OCI-M1 (cell line): ENCODE measurements around the gene ZNF469.

ENCODE experiments used
- DNase-seq: peaks from one replicate; lab custom pipeline; 2025; lab: John Stamatoyannopoulos, UW

Gene ZNF469

GRCh38 chr16:88346680-88347505, 35.9 kb upstream of the ZNF469 start:
- DNase-seq: no peak

DNA sequence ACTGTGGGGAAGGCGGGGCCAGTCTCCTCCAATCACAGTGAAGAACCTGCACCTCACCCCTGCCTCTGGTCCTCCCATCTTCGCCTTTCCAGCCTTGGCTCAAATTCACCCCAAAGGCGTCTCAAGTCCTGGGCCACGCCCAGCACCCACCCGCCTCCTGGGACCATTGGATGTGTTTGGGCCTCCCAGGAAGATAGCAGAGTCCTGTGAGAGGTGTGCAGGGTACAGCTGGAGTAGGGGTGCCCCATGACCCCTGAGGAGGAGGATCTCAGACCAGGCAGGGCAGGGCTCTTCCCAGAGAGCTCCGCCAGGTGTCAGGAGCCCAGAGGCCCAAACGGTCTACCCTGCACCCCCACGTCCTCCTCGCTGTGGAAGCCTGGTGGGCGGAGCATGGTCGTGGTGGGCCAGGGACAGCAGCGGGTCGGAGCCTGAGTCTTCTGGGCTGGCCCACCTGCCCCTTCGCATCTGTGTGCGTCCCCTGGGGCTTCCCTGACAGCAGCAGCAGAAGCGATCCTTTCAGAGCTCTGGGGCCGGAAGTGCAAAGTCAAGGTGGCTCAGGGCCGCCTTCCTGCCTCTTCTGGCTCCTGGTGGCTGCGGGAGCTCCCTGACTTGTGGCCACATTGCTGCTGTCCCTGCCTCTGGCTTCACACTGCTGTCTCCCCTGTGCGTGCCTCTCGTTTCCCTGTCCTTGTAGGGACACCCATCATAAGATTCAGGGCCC, 34.9 kb upstream of the ZNF469 start:
- no peak for DNase-seq

DNA sequence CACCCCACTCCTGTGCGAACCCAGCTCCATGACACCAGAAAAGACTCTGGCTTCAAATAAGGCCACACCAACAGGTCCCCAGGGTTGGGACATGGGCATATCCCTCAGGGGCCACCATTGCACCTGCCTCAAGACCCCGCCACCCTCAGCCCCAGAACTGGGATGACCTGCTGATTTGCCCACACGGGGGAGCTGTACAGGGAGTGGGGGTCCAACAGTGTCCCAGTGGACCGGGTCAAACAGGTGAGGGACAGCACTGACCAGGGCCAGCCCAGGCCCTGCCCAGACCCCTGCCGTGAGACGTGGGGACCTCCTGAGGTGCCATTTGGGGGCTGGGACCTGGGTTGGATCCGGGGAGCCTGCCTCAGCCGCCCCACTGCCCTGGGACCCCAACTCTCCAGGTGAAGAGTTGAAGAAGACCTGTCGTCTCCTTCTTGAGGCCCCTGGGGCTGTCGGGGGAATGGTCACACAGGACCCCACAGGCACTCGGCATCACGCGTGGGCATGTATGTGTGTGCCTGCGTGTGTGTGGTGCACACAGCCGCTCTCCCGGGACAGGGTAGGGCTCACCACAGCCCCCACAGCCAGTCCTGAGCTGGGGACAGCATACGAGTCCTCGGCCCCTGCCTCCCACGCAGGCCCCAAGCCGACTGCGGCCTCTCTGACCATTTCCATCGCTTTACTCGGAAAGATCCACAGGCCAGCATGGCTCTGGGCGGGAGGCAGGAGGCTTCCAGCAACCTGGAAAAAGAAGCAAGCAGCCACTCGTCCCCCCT, 34.2 kb upstream of the ZNF469 start:
- no peak for DNase-seq

GRCh38 chr16:88349153-88349902, 33.4 kb upstream of the ZNF469 start:
- DNase-seq: no peak

- no peak for DNase-seq
Observed at GRCh38 chr16:88349903-88350900, 32.6 kb upstream of the ZNF469 start.

GRCh38 chr16:88350922-88351321, 31.8 kb upstream of the ZNF469 start:
- no peak for DNase-seq

- DNase-seq: no peak
Observed at GRCh38 chr16:88351491-88352101, 31.2 kb upstream of the ZNF469 start.

GRCh38 chr16:88352261-88353200, 30.2 kb upstream of the ZNF469 start:
- no peak for DNase-seq

DNA sequence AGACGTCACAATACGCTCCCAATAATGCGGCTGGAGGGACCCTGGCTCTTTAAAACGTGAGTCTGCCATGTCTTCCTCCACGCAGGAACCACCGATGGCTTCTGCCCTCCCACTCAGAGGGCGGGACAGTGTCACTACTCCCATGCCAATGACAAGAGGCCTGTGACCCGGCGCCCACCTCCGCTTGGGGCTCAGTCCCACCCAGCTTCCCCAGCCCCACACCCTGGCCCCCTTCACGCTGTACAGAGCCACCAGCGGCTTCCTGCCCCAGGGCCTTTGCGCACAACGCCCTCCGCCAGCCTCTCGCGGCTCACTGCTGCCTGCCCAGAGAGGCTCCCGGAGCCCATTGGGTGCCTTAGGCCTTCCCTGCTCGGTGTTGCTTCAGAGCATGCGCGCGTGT, 29.5 kb upstream of the ZNF469 start:
- no peak for DNase-seq

GRCh38 chr16:88353691-88354090, 29.1 kb upstream of the ZNF469 start:
- DNase-seq: no peak

- DNase-seq: no peak
Observed at GRCh38 chr16:88354229-88355092, 28.3 kb upstream of the ZNF469 start.

- no peak for DNase-seq
Observed at GRCh38 chr16:88355093-88355388, 27.7 kb upstream of the ZNF469 start.

DNA sequence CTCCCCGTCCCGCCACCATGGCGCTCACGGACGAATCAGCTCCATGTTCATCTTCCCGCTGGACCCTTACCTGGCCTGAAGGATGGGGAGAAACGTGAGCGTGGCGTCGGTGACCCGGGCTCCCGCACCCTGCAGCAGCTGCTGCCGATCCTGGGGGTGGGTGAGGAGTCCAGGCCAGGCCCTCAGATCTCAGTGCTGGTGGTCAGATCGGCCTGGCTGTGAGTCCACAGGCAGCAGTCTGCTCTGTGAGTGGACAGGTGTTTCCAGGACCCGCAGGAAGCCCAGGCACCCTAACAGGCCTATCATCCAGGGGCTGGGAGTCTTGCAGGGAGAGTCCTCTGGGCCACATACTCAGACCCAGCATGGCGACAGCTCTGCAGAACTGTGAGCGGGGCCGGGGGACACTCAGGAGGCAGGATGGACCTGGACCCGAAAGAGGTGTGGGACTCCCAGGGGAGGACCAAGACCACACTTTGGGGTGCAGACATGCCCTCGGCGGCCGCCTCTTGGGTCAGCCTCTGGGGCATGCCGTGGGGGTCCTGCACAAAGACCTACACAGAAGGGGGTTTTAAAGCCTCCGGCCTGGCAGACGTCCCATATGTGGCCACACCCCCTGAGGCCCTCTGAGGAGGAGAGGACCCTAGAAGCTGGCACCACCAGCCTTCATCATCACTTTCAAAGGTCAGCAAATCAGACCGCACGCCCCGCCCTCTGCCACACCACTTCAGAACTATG, 27.2 kb upstream of the ZNF469 start:
- no peak for DNase-seq

DNA sequence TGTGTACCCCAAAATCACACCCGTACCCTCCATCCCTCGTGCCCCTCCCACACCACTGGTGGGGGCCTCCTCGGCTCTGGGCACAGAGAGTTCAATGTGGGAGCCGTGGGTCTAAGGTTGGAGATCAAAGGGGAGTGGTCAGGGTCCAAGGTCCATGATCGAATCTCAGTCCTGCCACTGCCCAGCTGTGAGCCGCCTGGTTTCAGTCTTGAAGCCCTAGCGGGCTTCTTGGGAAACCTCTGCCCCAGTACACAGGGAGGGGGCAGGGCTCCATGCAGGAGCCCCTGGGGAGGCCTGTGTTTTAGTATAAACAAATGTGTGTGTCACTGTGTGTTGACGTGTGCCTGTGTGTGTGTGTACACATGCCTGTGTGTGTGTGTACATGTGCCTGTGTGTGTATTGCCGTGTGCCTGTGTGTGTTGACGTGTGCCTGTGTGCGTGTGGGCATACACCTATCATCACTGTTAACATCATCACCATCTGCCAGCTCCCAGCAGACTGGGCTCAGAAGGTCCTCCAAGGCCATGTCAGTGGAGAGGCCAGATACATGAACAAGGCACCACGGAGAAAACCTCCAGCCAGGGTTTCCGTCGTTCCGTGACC, 26.5 kb upstream of the ZNF469 start:
- DNase-seq: no peak

DNA sequence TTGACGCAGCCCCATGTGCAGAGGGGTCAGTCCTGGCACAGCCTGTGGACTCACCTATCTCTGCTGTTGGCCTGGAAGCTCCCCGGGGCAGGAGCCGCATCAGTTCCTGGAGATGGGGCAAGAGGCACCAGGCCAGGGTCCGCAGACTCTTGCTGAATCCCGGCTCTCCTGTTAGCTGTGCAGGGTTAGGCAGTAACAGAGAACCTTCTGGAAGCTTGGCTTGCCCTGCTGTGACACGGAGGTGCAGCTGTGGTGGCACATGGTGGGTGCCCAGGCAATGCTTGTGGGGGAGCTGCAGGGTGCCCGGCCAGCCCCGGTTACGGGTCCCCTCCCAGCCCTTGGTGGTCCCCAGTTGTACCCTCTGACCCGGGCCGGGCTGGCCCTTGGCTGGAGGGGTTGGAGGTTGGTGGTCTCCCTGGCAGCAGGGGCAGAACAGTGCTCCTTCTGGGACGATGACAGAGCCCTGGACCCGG, 26.0 kb upstream of the ZNF469 start:
- DNase-seq: no peak

- DNase-seq: no peak
Observed at GRCh38 chr16:88357317-88358022, 25.3 kb upstream of the ZNF469 start.
